GM18858 (cell line): ENCODE data around the gene STRN3.

Experiments used
- ATAC-seq: cut with Tn5 transposase; IDR thresholded peaks from one replicate; pipeline ENCODE4 v1.9.1; 2021; ENCODE audit not compliant: unreplicated experiment

STRN3 gene

DNA sequence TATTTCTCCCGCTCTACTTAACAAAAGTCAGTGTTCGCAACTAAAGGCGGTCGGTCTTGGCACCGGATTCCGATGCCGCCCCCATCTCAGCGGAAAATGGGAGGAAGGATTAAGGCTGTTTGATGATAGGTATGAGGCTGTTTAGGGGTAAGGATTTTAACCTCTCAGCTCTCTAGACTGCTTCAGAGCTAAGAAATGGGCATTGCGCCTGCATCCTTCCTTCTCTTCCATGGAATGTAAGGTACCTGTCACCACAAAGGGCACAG, 150.5 kb downstream of the STRN3 start:
- ATAC-seq, result no peak

DNA sequence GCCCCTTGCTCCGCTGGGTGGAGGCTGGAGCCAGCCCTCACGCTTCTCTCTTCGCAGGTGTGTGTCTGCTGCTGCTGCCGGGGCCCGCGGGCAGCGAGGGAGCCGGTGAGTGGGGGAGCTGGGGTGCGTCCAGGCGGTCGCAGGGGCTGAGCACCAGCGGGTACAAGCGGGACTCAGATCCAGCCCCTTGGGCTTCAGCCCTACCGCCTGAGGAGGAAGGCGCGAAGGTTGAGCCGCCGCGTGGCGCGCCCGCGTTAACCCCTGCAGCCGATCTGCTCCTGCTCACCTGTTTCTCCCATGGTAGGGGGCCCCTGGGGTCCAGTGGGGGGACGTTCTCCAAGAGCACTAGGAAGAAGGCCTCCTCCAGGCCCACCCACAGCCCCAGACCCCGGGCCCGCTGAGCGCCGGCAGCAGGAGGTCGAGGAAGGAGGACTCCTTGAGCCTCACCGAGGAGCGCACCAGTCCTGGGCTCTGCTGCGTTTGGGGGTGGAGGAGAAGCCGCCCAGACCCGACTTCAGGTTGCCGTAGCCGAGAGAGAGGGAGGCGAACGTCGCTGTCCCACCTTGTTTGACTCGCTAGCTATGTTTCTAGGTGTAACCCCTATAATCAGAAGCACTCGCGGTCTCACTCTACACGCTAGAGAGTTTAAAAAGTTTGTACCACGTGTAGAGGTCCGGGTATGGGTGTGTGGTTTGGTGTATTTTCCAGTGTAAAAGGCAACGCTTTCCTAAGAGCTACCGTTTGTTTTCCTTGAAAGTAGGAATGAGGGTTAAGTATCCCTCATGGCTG, 151.0 kb downstream of the STRN3 start:
- peak; percentile 9 for ATAC-seq

DNA sequence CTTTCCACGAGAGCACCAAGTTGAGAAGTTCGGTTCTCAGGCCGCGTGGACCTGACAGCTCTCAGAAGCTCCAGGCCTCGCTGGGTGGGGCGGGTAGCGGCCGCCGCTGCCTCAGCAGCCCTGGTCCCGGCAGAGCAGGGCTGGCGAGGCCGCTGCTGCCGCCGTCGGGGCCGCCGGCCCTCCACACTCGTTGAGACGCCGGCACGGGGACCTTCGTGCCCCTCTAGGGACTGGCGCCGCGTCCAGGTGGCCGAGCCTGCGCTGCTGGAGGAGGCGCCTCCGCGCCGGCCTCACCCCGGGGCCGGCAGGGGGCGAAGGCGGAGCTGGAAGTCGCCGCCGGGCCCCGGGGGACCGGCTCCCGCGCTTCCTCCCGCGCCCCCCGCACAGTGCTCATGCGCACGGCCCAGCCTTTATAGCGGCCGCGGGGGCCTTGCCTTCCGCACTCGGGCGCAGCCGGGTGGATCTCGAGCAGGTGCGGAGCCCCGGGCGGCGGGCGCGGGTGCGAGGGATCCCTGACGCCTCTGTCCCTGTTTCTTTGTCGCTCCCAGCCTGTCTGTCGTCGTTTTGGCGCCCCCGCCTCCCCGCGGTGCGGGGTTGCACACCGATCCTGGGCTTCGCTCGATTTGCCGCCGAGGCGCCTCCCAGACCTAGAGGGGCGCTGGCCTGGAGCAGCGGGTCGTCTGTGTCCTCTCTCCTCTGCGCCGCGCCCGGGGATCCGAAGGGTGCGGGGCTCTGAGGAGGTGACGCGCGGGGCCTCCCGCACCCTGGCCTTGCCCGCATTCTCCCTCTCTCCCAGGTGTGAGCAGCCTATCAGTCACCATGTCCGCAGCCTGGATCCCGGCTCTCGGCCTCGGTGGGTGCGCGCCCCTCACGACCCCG, 151.8 kb downstream of the STRN3 start, which contains the start of gene COCH:
COCH (plus strand) TSS at position 440 of the 879 bp plus-strand sequence; CDS start at position 820, 380 bp downstream.
- ATAC-seq, result peak; percentile 57

DNA sequence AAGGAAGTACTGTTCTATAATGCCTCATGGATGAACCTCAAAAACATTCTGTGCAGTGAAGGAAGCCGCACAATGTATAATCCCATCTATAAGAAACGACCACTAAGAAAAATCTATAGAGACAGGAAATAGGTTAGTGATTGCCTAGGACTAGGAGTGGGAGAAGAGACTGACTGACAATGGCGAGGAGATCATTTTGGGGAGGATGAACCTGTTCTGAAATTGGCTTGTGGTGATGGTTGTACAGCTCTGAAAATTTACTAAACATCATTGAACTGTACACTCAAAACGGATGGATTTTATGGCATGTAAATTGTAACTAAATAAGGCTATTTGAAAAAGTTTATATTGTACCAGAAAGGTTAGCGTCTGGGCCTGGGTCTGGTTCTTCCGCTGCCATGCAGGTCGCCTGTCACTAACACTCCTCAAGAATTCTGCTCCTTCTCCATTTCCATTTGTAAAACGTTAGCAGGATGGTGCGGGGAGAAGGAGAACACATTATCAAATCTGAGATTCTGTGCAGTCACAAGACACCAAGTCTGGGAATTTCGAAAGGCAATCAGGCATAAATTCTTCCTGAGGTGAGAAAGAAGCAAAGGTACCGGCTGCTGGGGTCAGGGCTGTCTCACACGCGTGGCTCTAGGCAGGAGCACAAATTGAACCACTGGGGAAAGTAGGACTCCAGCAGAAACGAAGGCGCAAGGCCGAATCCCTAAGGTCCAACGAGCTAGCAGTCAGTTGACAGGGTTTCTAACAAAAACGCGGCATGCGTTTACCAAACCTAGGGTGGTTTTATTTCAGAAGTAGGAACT, 152.7 kb downstream of the STRN3 start:
- ATAC-seq, result no peak

DNA sequence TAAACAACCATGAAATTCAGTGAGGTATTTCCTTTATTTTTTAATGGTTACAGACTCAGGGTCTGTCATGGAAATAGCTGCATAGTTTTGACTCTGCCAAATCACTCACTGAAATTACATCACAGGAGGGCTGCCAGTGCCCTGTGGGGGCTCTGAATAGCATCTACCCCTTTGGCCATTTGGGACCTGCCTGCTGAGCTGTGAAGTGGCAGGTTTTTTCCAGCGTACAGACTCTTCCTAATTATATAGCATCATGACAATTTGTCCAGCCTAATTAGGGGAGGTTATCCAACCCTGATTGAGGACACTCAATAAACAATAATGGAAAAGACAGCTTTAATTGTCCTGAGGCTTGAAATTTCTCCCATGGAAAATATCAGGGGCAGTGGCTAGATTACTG, 153.6 kb downstream of the STRN3 start:
- no peak for ATAC-seq

DNA sequence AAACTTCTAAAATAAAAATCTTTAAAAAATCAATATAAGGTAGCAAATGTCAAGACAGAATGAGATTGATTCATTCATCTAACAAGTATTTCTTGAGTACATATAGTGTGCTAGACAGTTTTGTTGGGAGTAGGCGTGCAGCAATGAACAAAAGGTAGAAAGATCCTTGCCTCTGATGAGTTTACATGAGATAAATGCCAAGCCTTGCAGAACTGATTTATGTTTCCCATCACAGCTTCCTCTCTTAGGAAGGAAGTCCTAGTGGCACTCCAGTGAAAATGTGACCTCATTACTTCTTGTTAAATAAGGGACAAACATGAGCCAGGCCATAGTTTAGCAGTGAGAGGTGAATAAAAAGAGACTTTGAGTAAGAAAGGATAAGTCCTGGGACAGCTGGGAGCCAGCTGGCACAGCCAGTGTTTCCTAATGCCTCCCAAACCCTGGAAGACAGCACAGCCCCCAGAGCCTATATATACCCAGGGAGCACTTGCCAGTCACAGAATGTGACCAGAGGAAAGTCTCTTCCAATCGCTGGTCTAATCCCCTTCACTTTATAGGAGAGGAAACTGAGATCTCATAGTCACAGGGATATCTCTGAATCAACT, 156.5 kb downstream of the STRN3 start:
- no peak for ATAC-seq

DNA sequence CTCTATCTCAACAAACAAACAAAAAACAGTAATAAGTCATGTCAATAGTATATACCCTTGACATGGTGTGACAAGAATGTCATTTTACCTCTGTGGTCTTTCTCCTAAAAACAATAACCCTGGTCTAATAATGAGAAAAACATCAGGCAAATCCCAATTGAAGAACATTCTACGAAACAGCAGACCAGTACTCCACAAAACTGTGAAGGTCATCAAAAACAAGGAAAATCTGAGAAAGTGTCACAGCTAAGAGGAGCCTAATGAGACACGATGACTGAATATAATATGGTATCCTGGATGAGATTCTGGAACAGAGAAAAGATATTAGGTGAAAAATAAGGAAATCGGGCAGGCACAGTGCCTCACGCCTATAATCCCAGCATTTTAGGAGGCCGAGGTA, 157.4 kb downstream of the STRN3 start:
- ATAC-seq, result no peak

DNA sequence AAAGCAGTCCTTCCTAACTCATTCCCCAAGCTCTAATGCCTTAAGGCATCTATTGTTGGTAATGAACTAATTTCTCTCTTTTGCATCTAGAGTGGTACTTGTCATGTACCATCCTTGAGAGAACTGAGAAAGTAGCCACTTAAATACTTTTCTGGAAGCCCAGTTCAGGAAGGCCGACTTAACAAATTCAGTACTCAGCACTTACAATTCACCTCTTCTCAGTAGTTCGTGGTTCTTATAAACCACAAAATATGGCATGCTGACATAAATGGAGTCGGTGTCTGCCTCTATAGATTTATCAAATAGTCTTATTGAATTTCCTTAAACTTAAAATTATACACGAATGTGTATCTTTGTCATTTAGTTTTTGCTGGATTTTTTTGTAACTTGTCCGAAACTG, 161.2 kb downstream of the STRN3 start:
- no peak for ATAC-seq

DNA sequence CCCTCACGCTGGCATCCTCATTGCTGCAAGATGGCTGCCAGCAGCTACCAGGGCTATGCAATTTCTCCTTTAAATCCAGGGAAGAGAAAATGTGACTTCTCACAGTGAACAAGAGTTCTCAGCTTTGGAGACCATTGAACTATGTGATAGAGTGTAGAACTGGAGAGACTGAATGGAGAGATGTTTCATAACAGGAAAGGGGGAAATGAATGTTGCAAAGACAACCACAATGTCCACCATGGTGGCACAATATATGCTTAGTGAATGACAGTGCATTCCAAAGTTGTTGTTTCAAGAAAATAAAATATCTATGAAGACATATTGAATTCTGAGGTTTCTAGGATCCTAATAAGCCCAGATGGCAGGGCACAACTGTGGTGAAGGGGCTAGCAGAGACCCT, 165.0 kb downstream of the STRN3 start:
- ATAC-seq, result no peak

DNA sequence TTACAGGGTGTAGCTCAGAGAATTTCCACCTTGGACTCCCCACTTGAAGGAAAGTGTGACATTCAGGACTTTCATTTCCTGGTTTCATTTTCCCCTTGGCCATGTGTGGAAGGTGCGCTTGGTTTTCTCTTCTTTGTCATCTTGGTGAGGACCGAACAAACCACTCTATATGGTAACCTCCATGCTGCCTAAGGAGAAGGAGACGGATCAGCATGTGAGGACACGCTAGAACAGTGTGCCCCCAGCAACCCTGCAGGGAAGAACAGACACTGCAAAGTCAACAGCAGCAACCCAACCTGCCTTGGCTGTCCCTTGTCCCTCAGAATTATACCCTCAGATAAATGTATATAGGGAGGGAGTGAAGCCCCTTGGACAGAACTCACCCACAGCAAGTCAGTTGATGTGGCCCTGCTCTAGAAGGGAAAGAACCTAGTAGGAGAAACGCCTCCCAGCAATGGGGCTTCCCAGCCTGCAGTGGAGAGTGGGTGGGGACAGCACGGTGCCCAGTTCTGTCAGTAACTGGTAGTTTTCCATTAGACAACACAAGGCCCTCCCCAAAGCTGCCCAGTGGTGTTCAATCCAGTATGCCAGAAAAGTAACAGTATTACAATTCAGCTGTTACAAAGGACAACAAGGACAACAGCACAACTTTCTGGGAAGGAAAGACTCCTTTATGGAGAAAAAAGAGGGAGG, 170.7 kb downstream of the STRN3 start:
- peak; percentile 78 for ATAC-seq

DNA sequence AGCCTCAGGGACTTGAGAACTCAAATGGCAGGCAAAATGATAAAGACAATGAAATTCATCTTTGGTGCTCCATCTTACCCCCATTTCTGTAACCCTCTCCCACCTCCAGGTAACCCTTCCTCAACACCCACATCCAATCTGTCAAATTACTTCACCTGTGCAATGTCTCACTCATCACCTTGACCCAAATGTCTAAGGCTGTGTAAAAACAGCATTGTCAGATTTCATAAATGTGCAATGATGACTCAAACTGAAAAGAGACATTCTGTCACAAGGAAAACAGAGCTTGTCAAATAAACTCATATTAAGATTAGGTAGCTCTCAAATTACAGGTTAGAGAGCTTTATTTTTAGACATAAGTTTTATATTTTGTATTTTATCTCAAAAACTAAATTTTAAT, 171.7 kb downstream of the STRN3 start:
- ATAC-seq, result peak; percentile 64

DNA sequence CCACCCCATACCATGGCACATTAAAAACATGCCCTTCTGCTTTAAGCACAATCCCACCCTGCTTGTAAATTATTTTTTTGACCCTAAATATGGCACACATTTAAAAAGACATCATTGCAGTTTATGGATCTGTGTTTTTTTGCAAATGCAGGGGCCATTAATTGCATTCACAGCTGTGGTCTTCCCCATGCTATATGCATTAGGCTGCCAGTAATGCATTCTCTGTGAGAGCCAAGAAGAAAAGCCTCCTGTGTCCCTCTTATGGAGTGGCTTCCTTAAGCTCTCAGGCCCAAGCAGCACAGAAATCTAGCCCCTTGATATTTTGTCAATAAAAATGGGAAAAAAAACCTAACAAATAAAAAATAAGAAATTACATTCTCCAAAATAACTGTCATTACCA, 172.2 kb downstream of the STRN3 start:
- no peak for ATAC-seq

DNA sequence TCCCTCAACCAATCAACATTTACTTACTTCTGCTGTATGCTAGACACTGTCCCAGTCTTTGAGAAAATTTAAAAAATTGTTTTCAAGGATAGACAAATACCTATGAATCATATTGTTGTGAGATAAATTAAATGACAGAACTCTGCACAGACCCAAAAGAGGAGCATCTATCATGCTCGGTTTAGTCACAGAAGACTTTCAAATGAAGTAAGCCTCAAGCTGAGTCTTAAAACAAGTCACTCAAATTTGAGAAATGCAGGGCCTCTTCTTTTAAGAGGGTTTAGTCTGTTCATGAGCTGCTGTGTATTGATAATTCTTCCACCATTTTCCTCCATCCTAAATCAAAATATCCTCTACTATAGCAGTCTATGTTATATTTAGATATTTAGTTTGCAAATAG, 176.2 kb downstream of the STRN3 start:
- ATAC-seq, result no peak

DNA sequence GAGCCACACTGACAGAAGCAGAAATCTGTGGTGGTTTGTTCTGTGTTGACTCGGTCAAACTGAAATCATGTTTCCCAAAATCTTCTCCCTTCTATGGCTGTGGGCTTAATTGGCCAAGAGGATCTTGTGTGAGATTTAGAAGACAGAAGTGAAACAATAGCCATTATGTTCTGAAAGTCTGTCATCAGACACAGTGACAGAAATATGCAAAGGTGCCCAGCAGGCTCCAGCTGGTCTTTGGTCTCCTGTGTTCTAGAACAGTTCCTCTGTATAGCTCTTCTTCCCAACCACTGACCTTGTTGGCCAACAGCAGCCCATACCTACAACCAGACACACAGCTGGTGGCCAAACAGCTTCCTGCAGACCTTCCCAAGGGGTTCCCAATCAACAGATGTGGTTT, 176.8 kb downstream of the STRN3 start:
- ATAC-seq, result peak; percentile 95

DNA sequence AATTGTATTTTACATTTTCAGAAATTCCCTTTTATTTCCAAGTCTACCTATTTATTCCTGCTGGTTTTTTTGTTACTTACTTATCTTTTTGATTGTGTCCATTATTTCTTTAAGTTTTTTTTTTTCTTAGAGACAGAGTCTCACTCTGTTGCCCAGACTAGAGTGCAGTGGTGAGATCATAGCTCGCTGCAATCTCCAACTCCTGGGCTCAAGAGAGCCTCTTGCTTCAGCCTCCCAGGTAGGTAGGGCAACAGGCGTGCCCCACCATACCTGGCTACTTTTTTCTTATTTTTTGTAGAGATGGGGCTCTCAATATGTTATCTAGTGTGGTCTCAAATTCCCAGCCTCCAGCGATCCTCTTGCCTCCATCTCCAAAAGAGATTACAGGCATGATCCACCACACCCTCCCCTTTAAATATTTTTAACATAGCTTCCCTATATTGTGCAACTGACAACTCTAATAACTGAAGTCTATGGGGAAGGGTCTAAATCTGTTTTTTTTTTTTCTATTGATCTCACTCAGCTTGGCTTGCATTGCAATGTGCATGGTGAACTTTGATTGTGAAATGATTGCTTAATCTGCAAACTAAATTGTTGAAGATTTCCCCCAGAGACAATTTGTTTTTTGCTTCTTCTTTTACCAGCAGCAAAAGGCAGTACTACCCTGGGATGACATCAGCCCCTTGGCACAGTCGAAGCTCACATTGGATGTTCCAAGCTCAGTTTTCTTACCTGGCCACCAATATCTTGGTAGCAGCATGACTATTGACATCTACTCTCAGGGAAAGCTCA, 177.5 kb downstream of the STRN3 start:
- no peak for ATAC-seq
